NCI-H1436 treated with DMSO at 0.1 percent for 48 hours (cell line): Measurements from ENCODE around the gene CDC14A.
"Not testable (repeated sequence)": the region's sequence is repeated elsewhere in the genome, so short reads cannot be mapped to it uniquely, and the experiment has no call there.

ENCODE experiments used
- DNase-seq: peaks from one replicate; lab custom pipeline; 2025; lab: John Stamatoyannopoulos, UW

CDC14A gene

GRCh38 chr1:100335436-100335835 lies 16.9 kb upstream of the CDC14A start:
- DNase-seq: no peak

- not testable (repeated sequence) for DNase-seq
Observed at GRCh38 chr1:100337878-100338277, 14.4 kb upstream of the CDC14A start.

DNA sequence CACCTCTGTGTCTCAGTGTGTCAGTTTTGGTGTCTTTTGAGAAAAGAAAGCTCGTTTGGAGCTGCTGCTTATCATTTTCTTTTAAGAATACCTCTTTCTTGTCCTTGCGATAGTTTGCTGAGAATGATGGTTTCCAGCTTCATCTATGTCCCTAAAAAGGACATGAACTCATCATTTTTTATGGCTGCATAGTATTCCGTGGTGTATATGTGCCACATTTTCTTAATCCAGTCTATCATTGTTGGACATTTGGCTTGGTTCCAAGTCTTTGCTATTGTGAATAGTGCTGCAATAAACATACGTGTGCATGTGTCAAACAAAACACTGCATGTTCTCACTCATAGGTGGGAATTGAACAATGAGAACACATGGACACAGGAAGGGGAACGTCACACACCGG lies 12.6 kb upstream of the CDC14A start:
- DNase-seq: not testable (repeated sequence)

DNA sequence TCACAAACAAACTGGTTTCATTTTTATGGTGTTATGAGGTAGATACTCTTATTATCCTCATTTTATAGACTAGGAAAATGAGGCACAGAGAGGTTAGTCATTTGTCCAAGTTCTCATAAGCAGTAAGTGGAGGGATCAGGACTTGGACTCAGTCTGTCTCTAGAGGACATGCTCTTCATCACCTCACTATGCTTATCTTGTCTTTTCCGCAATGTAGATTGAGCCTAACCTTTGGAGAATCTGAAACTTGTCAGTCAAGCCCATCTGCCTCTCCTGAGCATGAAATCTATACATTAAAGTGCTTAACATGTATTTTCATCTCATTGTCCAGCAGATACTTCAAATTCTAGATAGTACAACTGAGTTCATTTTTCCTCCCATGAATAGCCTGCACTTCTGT lies 11.8 kb upstream of the CDC14A start:
- DNase-seq: no peak

- DNase-seq: no peak
Observed at GRCh38 chr1:100342348-100342747, 10.0 kb upstream of the CDC14A start.

- no peak for DNase-seq
Observed at GRCh38 chr1:100343897-100344296, 8.4 kb upstream of the CDC14A start.

GRCh38 chr1:100344774-100345173 lies 7.5 kb upstream of the CDC14A start:
- no peak for DNase-seq

- no peak for DNase-seq
Observed at GRCh38 chr1:100346387-100346786, 5.9 kb upstream of the CDC14A start.

DNA sequence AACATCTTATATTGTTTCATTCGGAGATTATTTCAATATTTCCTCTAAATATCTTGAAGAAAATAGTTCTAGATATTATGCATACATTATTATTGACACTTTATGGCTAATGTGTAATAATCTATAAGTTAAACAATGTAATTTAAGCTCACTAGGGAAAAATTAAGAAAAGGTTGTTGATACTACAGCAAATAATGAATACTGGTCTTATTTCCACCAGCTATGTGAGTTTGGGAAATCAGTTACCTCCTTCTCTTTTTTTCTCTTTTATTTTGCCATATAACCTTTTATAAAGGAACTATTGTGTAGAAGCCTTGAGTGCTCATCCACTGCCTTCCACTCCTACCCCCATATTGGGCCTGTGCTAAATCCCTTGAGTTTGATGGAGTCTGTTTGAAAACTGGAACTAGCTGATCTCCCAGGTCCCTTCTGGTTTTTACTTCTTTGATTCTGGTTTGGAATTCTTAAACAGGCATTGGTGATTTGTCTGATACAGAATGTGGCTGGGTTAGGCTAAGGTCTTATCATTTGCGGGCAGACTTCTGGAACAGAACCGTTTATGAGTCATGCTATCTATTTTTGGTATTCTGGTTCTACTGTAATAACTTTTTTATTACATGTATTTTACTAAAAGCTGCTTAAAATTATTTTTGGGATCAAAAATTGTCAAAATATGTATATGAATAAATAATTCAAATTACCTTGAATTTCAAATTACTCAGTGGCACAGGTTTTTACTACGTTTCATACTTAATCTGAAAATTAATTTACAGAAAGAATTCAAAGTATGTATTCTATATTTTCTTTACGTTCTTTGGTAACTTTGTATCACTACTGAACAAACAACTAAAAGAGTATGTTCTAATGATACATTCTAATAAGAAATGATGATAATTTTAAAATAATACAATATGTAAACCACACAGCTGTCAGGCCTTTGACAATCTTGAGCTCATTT lies 5.0 kb upstream of the CDC14A start:
- DNase-seq: no peak

DNA sequence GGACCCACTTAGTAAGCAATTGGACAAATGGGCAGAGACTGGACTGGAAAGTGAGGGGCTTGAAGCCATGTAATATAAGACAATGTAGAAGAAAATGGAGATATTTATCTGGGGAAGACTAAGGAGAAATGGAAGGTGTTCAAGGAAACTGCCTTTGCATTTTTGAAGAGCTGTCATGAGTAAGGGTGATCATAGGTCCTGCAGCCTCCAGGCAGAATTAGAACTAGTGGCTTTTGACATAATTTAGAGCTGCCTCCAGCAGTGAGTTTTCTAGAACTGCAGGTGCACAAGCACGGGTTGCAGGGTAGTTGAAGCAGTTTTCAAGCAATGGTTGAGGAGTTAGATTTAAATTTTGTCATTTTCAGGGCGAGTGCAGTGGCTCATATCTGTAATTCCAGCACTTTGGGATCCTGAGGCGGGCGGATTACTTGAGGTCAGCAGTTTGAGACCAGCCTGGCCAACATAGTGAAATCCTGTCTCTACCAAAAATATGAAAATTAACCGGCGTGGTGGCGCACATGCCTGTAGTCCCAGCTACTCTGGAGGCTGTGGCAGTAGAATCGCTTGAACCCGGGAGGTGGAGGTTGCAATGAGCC lies 3.7 kb upstream of the CDC14A start:
- DNase-seq: no peak

DNA sequence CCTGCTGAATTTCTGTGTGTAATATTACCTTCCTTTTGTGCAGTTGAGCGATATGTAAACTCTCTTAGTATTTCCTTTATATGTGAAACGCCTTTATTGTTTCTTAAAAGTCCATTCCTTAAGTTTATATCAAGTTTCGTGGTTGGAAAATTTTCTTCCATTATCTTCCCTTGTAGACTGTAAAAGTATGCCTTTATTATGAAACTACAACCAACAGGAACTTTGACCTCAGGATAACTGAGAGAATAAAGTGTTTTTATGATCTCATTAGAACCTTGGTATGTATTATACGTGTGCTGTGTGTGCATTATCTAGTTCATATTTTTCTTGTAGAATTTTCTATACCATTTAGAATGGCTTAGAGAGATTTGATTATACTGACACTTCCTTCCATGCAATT lies 3.1 kb upstream of the CDC14A start:
- DNase-seq: no peak

DNA sequence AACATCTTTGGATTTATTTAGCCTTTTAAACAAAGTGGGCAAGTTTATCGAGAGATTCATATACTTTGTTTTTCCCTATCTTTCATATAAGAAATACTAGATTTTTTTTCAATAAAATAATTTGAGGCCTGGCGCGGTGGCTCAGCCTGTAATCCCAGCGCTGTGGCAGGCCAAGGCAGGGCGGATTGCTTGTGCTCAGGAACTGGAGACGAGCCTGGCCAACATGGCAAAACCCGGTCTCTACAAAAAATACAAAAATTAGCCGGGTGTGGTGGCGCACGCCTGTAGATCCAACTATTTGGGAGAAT lies 1.6 kb upstream of the CDC14A start:
- no peak for DNase-seq

- DNase-seq: peak; percentile 76
Observed at GRCh38 chr1:100351095-100351887, 1.0 kb upstream of the CDC14A start.

- DNase-seq: no peak
Observed at GRCh38 chr1:100353071-100353801, 930 bp downstream of the CDC14A start.

- no peak for DNase-seq
Observed at GRCh38 chr1:100353988-100354387, 1.7 kb downstream of the CDC14A start.

DNA sequence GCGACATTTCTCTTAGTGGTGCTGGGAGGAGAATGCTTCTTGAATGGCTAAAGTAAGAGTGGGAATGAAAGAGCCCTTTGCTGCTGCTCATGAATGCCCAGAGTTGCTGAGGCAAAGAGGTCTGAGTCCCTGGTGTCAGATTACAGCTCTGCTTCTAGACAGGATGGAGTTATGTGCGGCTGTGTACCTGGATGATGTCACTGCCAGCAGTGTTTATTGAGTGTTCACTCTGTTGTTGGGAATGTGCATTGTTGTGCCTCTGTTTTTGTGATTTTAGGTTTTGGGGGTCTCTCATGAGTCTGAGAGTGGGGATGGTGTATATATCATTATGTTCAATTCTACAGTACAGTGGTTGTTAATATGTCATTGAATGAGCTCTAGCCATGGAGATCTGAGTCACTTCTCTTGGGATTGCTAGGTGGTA lies 2.7 kb downstream of the CDC14A start:
- no peak for DNase-seq

GRCh38 chr1:100358210-100358609 lies 5.9 kb downstream of the CDC14A start:
- no peak for DNase-seq

- DNase-seq: no peak
Observed at GRCh38 chr1:100359139-100359538, 6.8 kb downstream of the CDC14A start.

DNA sequence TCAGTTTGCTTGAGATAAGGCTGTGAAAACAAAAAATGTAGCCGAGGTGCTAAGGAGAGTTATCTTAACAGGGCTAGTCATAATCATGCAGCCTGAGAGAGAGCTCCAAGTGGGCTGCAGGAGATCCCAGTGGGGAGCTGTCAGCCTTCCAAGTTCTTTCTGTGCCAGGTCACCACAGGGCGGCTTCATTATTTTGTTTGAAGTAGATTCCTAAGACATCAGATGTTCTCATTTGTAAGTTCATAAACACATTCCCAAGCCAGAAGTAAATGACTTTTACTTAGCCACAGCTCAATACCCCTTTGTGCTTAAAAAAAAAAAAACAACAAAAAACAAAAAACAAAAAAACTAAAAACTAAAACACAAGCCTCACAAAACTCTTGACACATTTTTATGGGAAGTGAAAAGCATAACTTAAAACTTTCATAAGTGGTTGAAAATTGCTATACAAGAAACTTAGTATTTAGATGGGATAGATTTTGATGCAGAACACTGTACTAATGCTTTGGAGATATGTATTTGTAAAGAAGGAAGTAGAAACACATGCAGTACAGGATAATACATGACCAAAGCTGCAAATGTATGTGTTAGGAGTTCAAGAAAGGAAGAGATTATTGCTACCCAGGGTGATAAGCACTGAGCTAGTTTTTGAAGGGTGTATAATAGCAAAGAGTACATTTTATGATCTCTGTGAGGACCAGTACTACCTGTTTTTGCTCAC lies 8.6 kb downstream of the CDC14A start:
- DNase-seq: no peak

DNA sequence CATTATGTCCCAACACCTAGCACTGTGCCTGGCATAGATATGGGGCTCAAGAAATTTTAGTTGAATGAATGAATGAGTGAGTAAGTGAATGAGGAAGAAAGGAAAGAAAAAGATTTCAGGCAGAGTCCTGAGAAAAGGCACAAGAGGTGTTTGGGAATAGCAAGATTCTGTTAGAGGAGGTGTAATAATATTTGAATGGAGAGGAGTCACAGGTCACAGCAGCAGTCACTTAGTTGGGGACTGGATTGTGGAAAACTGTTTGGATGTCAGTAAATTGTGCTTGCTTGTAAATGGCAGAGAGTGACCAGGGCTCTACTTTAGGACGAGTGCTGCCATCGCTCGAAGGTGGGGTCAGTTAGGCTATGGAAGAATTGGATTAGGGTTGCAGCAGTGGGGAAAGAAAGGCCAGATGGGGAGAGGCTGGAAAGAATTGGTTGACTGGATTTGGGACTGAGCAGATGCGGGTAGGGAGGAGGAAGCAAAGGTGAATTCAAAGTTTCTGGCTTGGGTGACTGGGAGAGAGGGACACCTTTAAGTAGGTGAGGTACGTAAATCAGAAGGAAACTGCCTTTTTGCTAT lies 9.3 kb downstream of the CDC14A start:
- DNase-seq: no peak

DNA sequence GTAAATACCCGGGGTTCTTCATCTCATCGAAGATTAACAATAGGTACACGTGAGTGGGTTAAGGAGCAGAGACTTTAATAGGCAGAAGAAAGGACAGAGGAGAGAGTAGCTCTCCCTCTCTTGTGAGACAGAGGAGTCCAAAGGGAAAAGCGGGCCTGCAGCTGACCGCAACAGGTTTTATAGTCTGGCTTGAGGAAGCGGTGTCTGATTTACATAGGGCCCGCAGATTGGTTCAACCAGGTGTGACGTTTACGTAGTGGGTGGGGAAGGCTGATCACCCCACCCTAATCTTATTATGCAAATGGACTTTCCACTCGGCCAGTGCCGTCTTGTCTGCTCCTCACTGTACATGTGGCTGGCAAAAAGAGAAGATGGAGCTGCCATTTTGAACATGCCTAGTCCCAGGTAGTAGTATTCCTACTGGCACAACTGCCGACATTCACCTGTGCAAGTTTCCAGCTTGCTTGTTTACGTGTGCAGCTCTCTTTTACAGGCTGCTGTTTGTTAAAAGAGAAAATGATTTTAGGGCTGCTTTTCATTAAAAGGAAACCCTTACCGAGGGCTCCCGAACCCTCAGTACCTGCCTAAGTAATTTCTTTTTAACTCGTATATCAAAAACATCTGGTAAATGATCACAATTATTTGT lies 10.6 kb downstream of the CDC14A start:
- DNase-seq: no peak
